Astrocyte (in vitro differentiated cells and primary cell): Measurements from ENCODE around the gene IGFBP1. TPM values are rescaled to one million over a fixed set of nuclear protein-coding genes. Genes with fewer than 3 reads are reported as not detected.

Experiments
- DNase-seq: peaks from one replicate; pipeline ENCODE4 v3.0.0-alpha.2; 2010; ENCODE audit warnings: low read depth
- FAIRE-seq: peaks from 2 replicates; lab custom pipeline; 2011; peaks lifted over from hg19 to GRCh38; lab: Jason Lieb, UNC
- H2AFZ ChIP-seq: 2 replicates; pipeline ENCODE4 v1.6.0; 2012; ENCODE audit warnings: low read depth, low read length, inconsistent platforms
- H3K27ac ChIP-seq: 2 replicates; pipeline ENCODE4 v1.5.1; 2011; ENCODE audit warnings: low read depth, low read length, inconsistent platforms
- H3K27me3 ChIP-seq: 2 replicates; pipeline ENCODE4 v1.6.0; 2011; ENCODE audit warnings: low read length, inconsistent platforms; ENCODE audit not compliant: insufficient read depth
- H3K36me3 ChIP-seq: 2 replicates; pipeline ENCODE4 v1.5.1; 2011; ENCODE audit warnings: low read length, inconsistent platforms; ENCODE audit not compliant: insufficient read depth
- H3K4me1 ChIP-seq: 2 replicates; pipeline ENCODE4 v1.5.1; 2011; ENCODE audit warnings: low read length, inconsistent platforms; ENCODE audit not compliant: insufficient read depth
- H3K4me2 ChIP-seq: 2 replicates; pipeline ENCODE4 v1.6.0; 2012; ENCODE audit warnings: low read length, inconsistent platforms
- H3K4me3 ChIP-seq: 2 replicates; pipeline ENCODE4 v1.5.1; 2011; ENCODE audit warnings: low read depth, mild to moderate bottlenecking, low read length, inconsistent platforms; ENCODE audit not compliant: insufficient read depth
- H3K79me2 ChIP-seq: 2 replicates; pipeline ENCODE4 v1.6.0; 2012; ENCODE audit warnings: mild to moderate bottlenecking, low read length, inconsistent platforms; ENCODE audit not compliant: insufficient read depth
- H3K9ac ChIP-seq: 2 replicates; pipeline ENCODE4 v1.6.0; 2012; ENCODE audit warnings: mild to moderate bottlenecking, low read length, inconsistent platforms
- H3K9me3 ChIP-seq: 2 replicates; pipeline ENCODE4 v1.5.1; 2012; ENCODE audit warnings: low read depth, mild to moderate bottlenecking, low read length, inconsistent platforms; ENCODE audit not compliant: insufficient read depth
- H4K20me1 ChIP-seq: 2 replicates; pipeline ENCODE4 v1.6.0; 2012; ENCODE audit warnings: low read length, inconsistent platforms; ENCODE audit not compliant: insufficient read depth
- H3K27ac Mint-ChIP-seq: one replicate; pipeline ENCODE4 v1.8.0; 2021; ENCODE audit warnings: mild to moderate bottlenecking, mixed read lengths; ENCODE audit not compliant: unreplicated experiment
- H3K27me3 Mint-ChIP-seq: one replicate; pipeline ENCODE4 v1.8.0; 2021; ENCODE audit warnings: low read depth, mixed read lengths; ENCODE audit not compliant: unreplicated experiment
- H3K36me3 Mint-ChIP-seq: one replicate; pipeline ENCODE4 v1.8.0; 2021; ENCODE audit warnings: low read depth, mixed read lengths; ENCODE audit not compliant: unreplicated experiment
- H3K4me1 Mint-ChIP-seq: one replicate; pipeline ENCODE4 v1.8.0; 2021; ENCODE audit warnings: low read depth, mixed read lengths; ENCODE audit not compliant: unreplicated experiment
- H3K4me3 Mint-ChIP-seq: one replicate; pipeline ENCODE4 v1.8.0; 2021; ENCODE audit warnings: mild to moderate bottlenecking, moderate library complexity, mixed read lengths; ENCODE audit not compliant: unreplicated experiment
- H3K9me3 Mint-ChIP-seq: one replicate; pipeline ENCODE4 v1.8.0; 2021; ENCODE audit warnings: mild to moderate bottlenecking, mixed read lengths; ENCODE audit not compliant: unreplicated experiment
- CTCF ChIP-seq: IDR thresholded peaks from 2 replicates; pipeline ENCODE4 v1.5.1; 2011; ENCODE audit warnings: low read depth, mild to moderate bottlenecking, inconsistent platforms, low read length, moderate library complexity; ENCODE audit not compliant: insufficient read depth
- EZH2 ChIP-seq: IDR thresholded peaks from 2 replicates; pipeline ENCODE4 v1.6.1; 2012; ENCODE audit warnings: mild to moderate bottlenecking, low read length, inconsistent platforms; ENCODE audit not compliant: insufficient read depth
- total RNA-seq: library from RNA; stranded (reverse); gene quantifications from 2 replicates; pipeline ENCODE4 v1.2.1, GENCODE V29; 2021

Gene IGFBP1
- total RNA-seq, 1 donor from 2014 or later, result not detected

GRCh38 chr7:45922810-45923209 lies 34.5 kb downstream of the IGFBP1 start:
- TF ChIP-seq EZH2, result no peak
- TF ChIP-seq CTCF, result no peak
- DNase-seq, result peak; percentile 27
- Mint-ChIP-seq H3K36me3 (peaks cover 3% of the 10 kb centered on the region), H3K27me3 (no peaks in the 10 kb centered on the region), H3K4me3 (peak overlapping the region; percentile 82), H3K9me3 (no peaks in the 10 kb centered on the region), H3K27ac (peak overlapping the region; percentile 95), H3K4me1 (peaks cover 40% of the 10 kb centered on the region)
- H3K4me3 ChIP-seq, result peak overlapping the region; percentile 49
- peak overlapping the region; percentile 74 for H2AFZ ChIP-seq
- peak overlapping the region; percentile 87 for H3K4me2 ChIP-seq
- no peaks in the 10 kb centered on the region for H3K36me3 ChIP-seq
- H3K27ac ChIP-seq, result peak overlapping the region; percentile 42
- no peaks in the 10 kb centered on the region for H3K9me3 ChIP-seq
- H3K9ac ChIP-seq, result peak overlapping the region; percentile 71
- H4K20me1 ChIP-seq, result peaks cover 15% of the 10 kb centered on the region
- H3K27me3 ChIP-seq, result peaks cover 9% of the 10 kb centered on the region
- peaks cover 52% of the 10 kb centered on the region for H3K4me1 ChIP-seq
- no peak for FAIRE-seq
- no peaks in the 10 kb centered on the region for H3K79me2 ChIP-seq

GRCh38 chr7:45923290-45923689 lies 35.0 kb downstream of the IGFBP1 start:
- TF ChIP-seq CTCF (peak; percentile 98), EZH2 (no peak)
- FAIRE-seq, result peak; percentile 17

GRCh38 chr7:45923818-45924217 lies 35.5 kb downstream of the IGFBP1 start:
- Histone ChIP-seq H3K79me2 (no peaks in the 10 kb centered on the region), H3K27me3 (peaks cover 9% of the 10 kb centered on the region), H3K4me1 (peaks cover 45% of the 10 kb centered on the region), H3K9ac (peak overlapping the region; percentile 48), H3K9me3 (no peaks in the 10 kb centered on the region), H4K20me1 (peaks cover 12% of the 10 kb centered on the region), H3K27ac (peak overlapping the region; percentile 47), H3K36me3 (no peaks in the 10 kb centered on the region), H3K4me2 (peak overlapping the region; percentile 87), H2AFZ (peak overlapping the region; percentile 8), H3K4me3 (no peak overlapping the region)
- Mint-ChIP-seq H3K36me3 (no peaks in the 10 kb centered on the region), H3K4me3 (no peak overlapping the region), H3K27ac (peak overlapping the region; percentile 95), H3K27me3 (no peaks in the 10 kb centered on the region), H3K4me1 (peaks cover 32% of the 10 kb centered on the region), H3K9me3 (no peaks in the 10 kb centered on the region)
- TF ChIP-seq EZH2 (no peak), CTCF (no peak)
- FAIRE-seq (no peak), DNase-seq (no peak)

More at GRCh38 chr7:45923290-45923689, 35.0 kb downstream of the IGFBP1 start:
- peak; percentile 46 for DNase-seq
- Histone ChIP-seq H3K9me3 (no peaks in the 10 kb centered on the region), H4K20me1 (peaks cover 15% of the 10 kb centered on the region), H3K36me3 (no peaks in the 10 kb centered on the region), H3K27ac (peak overlapping the region; percentile 42), H3K4me1 (peaks cover 48% of the 10 kb centered on the region), H3K4me2 (peak overlapping the region; percentile 87), H3K4me3 (peak overlapping the region; percentile 49), H3K79me2 (no peaks in the 10 kb centered on the region), H3K9ac (peak overlapping the region; percentile 71), H2AFZ (peak overlapping the region; percentile 74), H3K27me3 (peaks cover 9% of the 10 kb centered on the region)
- Mint-ChIP-seq H3K27me3 (no peaks in the 10 kb centered on the region), H3K4me3 (peak overlapping the region; percentile 17), H3K36me3 (no peaks in the 10 kb centered on the region), H3K9me3 (no peaks in the 10 kb centered on the region), H3K27ac (peak overlapping the region; percentile 95), H3K4me1 (peaks cover 37% of the 10 kb centered on the region)
